ENCODE measurements around the gene SCNM1.
A peak's percentile ranks its signal among the peaks of the same experiment; 100 is the strongest.
"Not testable (repeated sequence)": the region's sequence is repeated elsewhere in the genome, so short reads cannot be mapped to it uniquely, and the experiment has no call there.

The SCNM1 gene

GRCh38 chr1:151147132-151147503 is 18.8 kb upstream of the SCNM1 start:
- DNase-seq = no peak

- DNase-seq = no peak
Measured at GRCh38 chr1:151147665-151148064, 18.3 kb upstream of the SCNM1 start.

- no peak for DNase-seq
Measured at GRCh38 chr1:151156515-151156819, 9.5 kb upstream of the SCNM1 start, which contains the start of gene TNFAIP8L2. TNFAIP8L2 (plus strand) TSS chr1:151156649; CDS start chr1:151158698, 2,049 bp downstream.

- no peak for DNase-seq
Measured at GRCh38 chr1:151157067-151157531, 8.8 kb upstream of the SCNM1 start.

GRCh38 chr1:151158326-151158725 is 7.6 kb upstream of the SCNM1 start:
- no peak for DNase-seq

GRCh38 chr1:151158751-151159251 is 7.1 kb upstream of the SCNM1 start:
- DNase-seq = no peak

- DNase-seq = no peak
Measured at GRCh38 chr1:151159373-151159772, 6.6 kb upstream of the SCNM1 start.

GRCh38 chr1:151164732-151165280 is 1.1 kb upstream of the SCNM1 start:
- DNase-seq = no peak

- no peak for DNase-seq
Measured at GRCh38 chr1:151165281-151165737, 635 bp upstream of the SCNM1 start.

- DNase-seq = no peak
Measured at GRCh38 chr1:151166505-151166956, 587 bp downstream of the SCNM1 start.

GRCh38 chr1:151167116-151167515 is 1.2 kb downstream of the SCNM1 start:
- DNase-seq = no peak

- DNase-seq = no peak
Measured at GRCh38 chr1:151171190-151171589, 5.2 kb downstream of the SCNM1 start.

- DNase-seq = peak; percentile 12
Measured at GRCh38 chr1:151175041-151175741, 9.2 kb downstream of the SCNM1 start.

- no peak for DNase-seq
Measured at GRCh38 chr1:151175863-151176262, 9.9 kb downstream of the SCNM1 start, which contains the start of gene TMOD4. TMOD4 (minus strand) TSS chr1:151175981; CDS start chr1:151174875, 1,106 bp downstream.

GRCh38 chr1:151176514-151177045 is 10.6 kb downstream of the SCNM1 start:
- DNase-seq = no peak

GRCh38 chr1:151184211-151184610 is 18.3 kb downstream of the SCNM1 start:
- DNase-seq = no peak

GRCh38 chr1:151187205-151187604 is 21.3 kb downstream of the SCNM1 start:
- DNase-seq = peak; percentile 17

- DNase-seq = not testable (repeated sequence)
Measured at GRCh38 chr1:151188667-151189066, 22.7 kb downstream of the SCNM1 start.

GRCh38 chr1:151189637-151190445 is 23.9 kb downstream of the SCNM1 start, which contains the start of gene VPS72:
VPS72 (minus strand) TSS chr1:151190197; CDS start chr1:151190121, 76 bp downstream.
- DNase-seq = peak; percentile 96

- DNase-seq = no peak
Measured at GRCh38 chr1:151192047-151192446, 26.1 kb downstream of the SCNM1 start.

GRCh38 chr1:151193304-151193703 is 27.4 kb downstream of the SCNM1 start:
- DNase-seq = no peak

GRCh38 chr1:151193856-151194255 is 27.9 kb downstream of the SCNM1 start:
- no peak for DNase-seq

Measured in eye (tissue), 1 donor.